Esophagus squamous epithelium (tissue), 5 donors: Measurements from ENCODE around the gene FNBP1L. TPM values are rescaled to one million over a fixed set of nuclear protein-coding genes. Genes with fewer than 3 reads are reported as not detected.
A peak's percentile ranks its signal among the peaks of the same experiment; 100 is the strongest.

Source experiments
- DNase-seq: peaks from one replicate; lab custom pipeline; 2025; lab: John Stamatoyannopoulos, UW
- H3K27ac ChIP-seq, 4 donors: fragments of 200-600 bp; sonication (generic); one replicate each; pipeline ENCODE4 v1.5.1; 2016 to 2019; ENCODE audit warnings: mild to moderate bottlenecking in 1 of 4
- H3K27me3 ChIP-seq, 4 donors: fragments of 200-600 bp; sonication (generic); 1 replicate in 3 of 4; 2 replicates in 1 of 4; pipeline versions ENCODE4 v1.5.1 to v1.6.0; 2017 to 2021; ENCODE audit warnings: antibody characterized with exemption in 1 of 4
- H3K36me3 ChIP-seq, 3 donors: fragments of 200-600 bp; sonication (generic); one replicate each; pipeline ENCODE4 v1.5.1; 2016 to 2019
- H3K4me1 ChIP-seq, 3 donors: fragments of 200-600 bp; sonication (generic); one replicate each; pipeline ENCODE4 v1.5.1; 2017 to 2019
- H3K4me3 ChIP-seq, 4 donors: fragments of 200-600 bp; sonication (generic); 1 replicate in 3 of 4; 2 replicates in 1 of 4; pipeline ENCODE4 v1.5.1; 2016 to 2019; ENCODE audit warnings: mild to moderate bottlenecking in 2 of 4, moderate library complexity in 1 of 4
- H3K9me3 ChIP-seq, 3 donors: fragments of 200-600 bp; sonication (generic); one replicate each; pipeline ENCODE4 v1.5.1; 2016 to 2019
- POLR2A ChIP-seq, 4 donors: fragments of 450-650 bp; IDR thresholded peaks; one replicate each; pipeline ENCODE4 v1.6.1; 2017; ENCODE audit warnings: antibody characterized with exemption in 4 of 4, mild to moderate bottlenecking in 4 of 4, moderate library complexity in 3 of 4
- WGBS, 2 donors: methylation state at CpG; one replicate each; pipeline ENCODE4 v1.1.5; 2018; 5-methylcytosine and 5-hydroxymethylcytosine counted together
- intact Hi-C: fragments of 100-400 bp; cut with DNase I; formaldehyde crosslinking; loops from one replicate; pipeline ENCODE4 v1.15.0; 2022
- total RNA-seq, 4 donors: library from RNA; depleted of rRNA; stranded (reverse); fragments of >200 nt; gene quantifications; one replicate each; pipeline ENCODE4 v1.1.0, GENCODE V29; 2016
- TF ChIP-seq, protein P1 (sequence below), 6 experiments: fragments of 450-650 bp in 4 of 6; fragments of 200-600 bp in 2 of 6; sonication (generic) in 2 of 6; IDR thresholded peaks; one replicate each; pipeline ENCODE4 v1.5.1; 2016 to 2019; ENCODE audit warnings: antibody characterized with exemption in 6 of 6, mild to moderate bottlenecking in 4 of 6, moderate library complexity in 4 of 6
- donor health status: DM: yes; HTN: yes; CAD: no.

Gene FNBP1L
- total RNA-seq, 4 donors from 2014 or later = 7.5 to 14.2 (median 9.0) TPM

DNA sequence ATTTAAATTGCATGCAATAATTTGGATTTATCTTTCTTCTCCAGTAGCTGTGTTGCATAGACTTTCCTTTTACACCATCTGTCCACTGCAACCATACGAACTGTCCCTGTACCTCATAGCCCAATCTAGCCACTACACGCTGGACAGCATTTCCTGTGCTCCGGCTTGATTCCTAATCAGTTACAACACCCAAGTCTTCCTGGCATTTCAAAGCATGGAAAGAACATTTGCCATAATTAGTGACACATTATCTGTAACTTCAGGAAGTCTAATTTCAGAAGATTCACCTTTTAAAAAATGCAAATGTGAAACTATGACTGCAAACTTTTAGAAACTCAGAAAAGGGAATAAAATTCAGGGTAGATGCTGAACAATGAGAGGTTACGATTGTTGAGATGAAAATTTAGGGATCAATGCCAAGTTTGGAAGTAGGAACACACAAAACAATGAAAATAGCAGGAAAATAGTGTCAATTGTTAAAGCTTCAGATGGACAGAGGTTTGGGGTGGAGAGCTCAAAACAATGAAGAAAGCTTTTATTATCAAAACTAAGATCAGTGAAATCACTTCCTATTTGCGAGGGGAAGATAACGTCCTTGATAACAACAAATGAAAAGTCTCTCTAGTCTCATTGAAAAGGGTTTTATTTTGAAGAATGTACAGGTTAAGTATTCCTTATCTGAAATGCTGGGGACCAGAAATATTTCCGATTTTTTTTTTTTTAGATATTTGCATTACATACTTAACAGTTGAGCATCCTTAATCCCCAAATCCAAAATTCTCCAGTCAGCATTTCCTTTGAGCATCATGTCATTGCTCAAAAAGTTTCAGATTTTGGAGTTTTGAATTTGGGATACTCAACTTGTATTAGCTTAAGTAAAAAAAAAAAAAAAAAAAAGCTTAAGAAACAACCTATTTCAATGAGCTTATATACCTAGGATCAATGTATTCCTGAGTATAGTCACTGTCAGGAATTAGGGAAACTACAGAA, 107.3 kb downstream of the FNBP1L start:
- Histone ChIP-seq H3K4me3 (no peak overlapping the region), H3K36me3 (peaks cover 0 to 21% (median 2%) of the 10 kb centered on the region in 3 donors), H3K27me3 (no peaks in the 10 kb centered on the region), H3K9me3 (no peaks in the 10 kb centered on the region), H3K27ac (peak overlapping the region in 2 of 4 donors; percentile 33 to 53), H3K4me1 (peaks cover 0 to 31% (median 3%) of the 10 kb centered on the region in 3 donors)
- no peak for DNase-seq
- intact Hi-C loops = no loop called here
- WGBS, 2 donors = 61 to 67% methylated on average over 7 of the region's 7 CpGs
- TF ChIP-seq, protein P1, sequence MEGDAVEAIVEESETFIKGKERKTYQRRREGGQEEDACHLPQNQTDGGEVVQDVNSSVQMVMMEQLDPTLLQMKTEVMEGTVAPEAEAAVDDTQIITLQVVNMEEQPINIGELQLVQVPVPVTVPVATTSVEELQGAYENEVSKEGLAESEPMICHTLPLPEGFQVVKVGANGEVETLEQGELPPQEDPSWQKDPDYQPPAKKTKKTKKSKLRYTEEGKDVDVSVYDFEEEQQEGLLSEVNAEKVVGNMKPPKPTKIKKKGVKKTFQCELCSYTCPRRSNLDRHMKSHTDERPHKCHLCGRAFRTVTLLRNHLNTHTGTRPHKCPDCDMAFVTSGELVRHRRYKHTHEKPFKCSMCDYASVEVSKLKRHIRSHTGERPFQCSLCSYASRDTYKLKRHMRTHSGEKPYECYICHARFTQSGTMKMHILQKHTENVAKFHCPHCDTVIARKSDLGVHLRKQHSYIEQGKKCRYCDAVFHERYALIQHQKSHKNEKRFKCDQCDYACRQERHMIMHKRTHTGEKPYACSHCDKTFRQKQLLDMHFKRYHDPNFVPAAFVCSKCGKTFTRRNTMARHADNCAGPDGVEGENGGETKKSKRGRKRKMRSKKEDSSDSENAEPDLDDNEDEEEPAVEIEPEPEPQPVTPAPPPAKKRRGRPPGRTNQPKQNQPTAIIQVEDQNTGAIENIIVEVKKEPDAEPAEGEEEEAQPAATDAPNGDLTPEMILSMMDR (IDR thresholded peaks at IDR 0.05) = no peak
- TF ChIP-seq POLR2A (IDR thresholded peaks at IDR 0.05) = no peak

DNA sequence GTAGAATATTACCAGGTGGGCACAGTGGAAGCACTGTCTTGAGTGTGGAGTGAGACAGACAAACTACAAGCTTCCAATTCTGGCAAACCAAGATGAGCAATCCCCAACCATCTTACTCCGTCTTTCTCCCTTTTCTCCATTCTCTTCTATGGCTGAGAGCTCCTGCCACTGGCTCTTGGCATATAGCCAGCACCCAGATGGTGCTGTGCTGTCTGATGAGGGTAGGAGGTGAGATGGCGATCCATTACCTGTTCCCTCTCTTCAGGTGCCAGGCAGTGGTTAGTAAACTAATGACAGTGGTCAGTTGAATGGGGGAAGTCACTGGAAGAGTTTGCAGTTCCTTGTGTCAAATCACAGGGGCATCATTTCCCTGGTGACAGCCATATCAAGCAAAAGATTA, 108.4 kb downstream of the FNBP1L start:
- Histone ChIP-seq H3K9me3 (no peaks in the 10 kb centered on the region), H3K27me3 (no peaks in the 10 kb centered on the region), H3K4me1 (peaks cover 0 to 31% (median 3%) of the 10 kb centered on the region in 3 donors), H3K27ac (peak overlapping the region in 1 of 4 donors; percentile 53), H3K4me3 (no peak overlapping the region), H3K36me3 (peaks cover 0 to 20% (median 0%) of the 10 kb centered on the region in 3 donors)
- intact Hi-C loops = no loop called here
- 85 to 90% methylated on average over 2 of the region's 2 CpGs for WGBS, 2 donors
- TF ChIP-seq, protein P1 (IDR thresholded peaks at IDR 0.05) = no peak
- no peak for TF ChIP-seq POLR2A (IDR thresholded peaks at IDR 0.05)
- DNase-seq = no peak

DNA sequence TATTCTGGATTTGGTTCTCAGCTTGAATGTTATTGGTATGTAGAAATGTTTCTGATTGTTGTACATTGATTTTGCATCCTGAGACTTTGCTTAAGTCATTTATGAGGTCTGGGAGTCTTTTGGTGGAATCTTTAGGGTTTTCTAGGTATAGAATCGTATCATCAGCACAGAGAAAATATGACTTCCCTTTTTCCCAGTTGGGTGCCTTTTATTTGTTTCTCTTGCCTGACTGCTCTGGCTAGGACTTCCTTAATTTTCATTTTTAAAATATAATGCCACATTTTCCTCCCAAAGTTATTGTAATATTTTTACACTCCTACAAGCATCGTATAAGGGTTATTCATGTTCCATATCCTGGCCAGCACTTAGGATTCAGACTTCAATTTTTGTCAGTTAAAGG, 111.1 kb downstream of the FNBP1L start:
- no peaks in the 10 kb centered on the region for H3K9me3 ChIP-seq
- H3K36me3 ChIP-seq = peaks cover 0 to 42% (median 0%) of the 10 kb centered on the region in 3 donors
- H3K4me3 ChIP-seq = no peak overlapping the region
- intact Hi-C loops = no loop called here
- no peak overlapping the region for H3K27ac ChIP-seq
- 78 to 84% methylated on average over 2 of the region's 2 CpGs for WGBS, 2 donors
- DNase-seq = no peak
- peaks cover 0 to 9% (median 3%) of the 10 kb centered on the region in 3 donors for H3K4me1 ChIP-seq
- TF ChIP-seq POLR2A (IDR thresholded peaks at IDR 0.05) = no peak
- TF ChIP-seq, protein P1 (IDR thresholded peaks at IDR 0.05) = no peak
- H3K27me3 ChIP-seq = no peaks in the 10 kb centered on the region

DNA sequence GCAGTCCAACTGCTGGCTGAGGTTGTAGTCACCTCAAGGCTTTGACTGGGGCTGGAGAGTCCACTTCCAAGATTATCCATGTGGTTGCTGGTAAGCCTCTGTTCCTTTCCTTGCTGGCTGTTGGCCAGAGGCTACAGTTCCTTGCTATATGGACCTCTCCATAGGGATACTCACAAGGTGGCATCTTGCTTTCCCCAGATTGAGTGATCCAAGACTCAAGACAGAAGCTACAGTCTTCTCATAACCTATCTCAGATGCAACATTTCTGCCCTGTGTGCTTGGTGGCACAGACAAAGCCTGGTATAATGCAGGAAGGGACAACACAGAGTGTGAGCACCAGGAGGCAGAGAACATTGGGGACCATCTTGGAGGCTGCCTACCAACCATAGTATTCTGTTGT, 111.8 kb downstream of the FNBP1L start:
- Histone ChIP-seq H3K4me1 (peaks cover 0 to 3% (median 0%) of the 10 kb centered on the region in 3 donors), H3K4me3 (no peak overlapping the region), H3K27ac (no peak overlapping the region), H3K27me3 (no peaks in the 10 kb centered on the region), H3K9me3 (no peaks in the 10 kb centered on the region), H3K36me3 (peaks cover 0 to 47% (median 0%) of the 10 kb centered on the region in 3 donors)
- TF ChIP-seq, protein P1 (IDR thresholded peaks at IDR 0.05) = no peak
- no peak for TF ChIP-seq POLR2A (IDR thresholded peaks at IDR 0.05)
- intact Hi-C loops = no loop called here
- DNase-seq = no peak
